Hematopoietic multipotent progenitor cell treated with erythropoietin and hydrocortisone succinate and interleukin-3 and kit ligand, for 4 days (in vitro differentiated cells): ENCODE results near the gene ADCY5.
"Not testable (repeated sequence)": the region's sequence is repeated elsewhere in the genome, so short reads cannot be mapped to it uniquely, and the experiment has no call there.

Experiments
- DNase-seq: peaks from one replicate; pipeline ENCODE4 v3.0.0-alpha.2; 2015

ADCY5 gene

DNA sequence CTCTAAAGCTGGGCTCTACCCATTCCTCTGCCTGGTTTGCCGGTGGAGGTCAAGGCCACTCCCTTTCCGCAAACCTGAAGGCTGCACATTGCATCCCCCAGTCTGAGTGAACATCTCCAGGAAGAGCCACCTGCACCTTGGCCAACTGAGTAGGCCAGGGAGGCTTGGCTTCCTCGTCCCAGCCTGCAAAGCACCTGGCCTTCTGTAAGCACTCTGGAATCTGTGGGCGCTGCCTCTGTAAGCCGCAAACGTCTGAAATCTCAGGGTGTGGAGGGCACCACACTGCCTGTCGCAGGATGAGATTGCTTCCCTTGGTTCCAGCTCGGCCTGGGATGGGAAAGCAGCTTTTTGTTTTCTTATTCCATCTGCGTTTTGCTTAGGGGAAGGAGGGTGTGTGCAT, 165.8 kb downstream of the ADCY5 start:
- no peak for DNase-seq

DNA sequence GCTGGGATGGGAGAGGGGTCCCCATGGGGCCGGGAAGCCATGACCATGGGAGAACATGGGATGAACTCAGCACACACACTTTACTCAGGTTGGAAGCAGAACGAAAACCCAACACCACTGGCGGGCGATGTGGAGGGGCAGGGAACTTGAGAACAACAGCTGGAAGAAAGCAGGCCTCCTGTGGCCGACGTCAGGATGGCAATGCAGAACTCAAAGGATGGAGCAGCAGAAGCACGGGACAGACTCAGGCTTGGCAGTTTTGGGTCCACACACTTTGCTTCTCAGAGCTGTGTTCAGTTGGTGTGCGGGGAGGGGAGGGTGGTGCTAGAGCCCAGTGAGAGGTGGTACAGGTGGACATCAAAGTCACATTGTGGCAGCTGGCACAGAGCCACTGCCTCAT, 166.4 kb downstream of the ADCY5 start:
- no peak for DNase-seq

GRCh38 chr3:123281929-123282328, 167.0 kb downstream of the ADCY5 start:
- DNase-seq: no peak

GRCh38 chr3:123281406-123281805, 167.5 kb downstream of the ADCY5 start:
- DNase-seq: no peak

- DNase-seq: no peak
These were observed 169.8 kb downstream of the ADCY5 start for GRCh38 chr3:123279121-123279520.

GRCh38 chr3:123278446-123278845, 170.4 kb downstream of the ADCY5 start:
- DNase-seq: no peak

GRCh38 chr3:123277106-123277505, 171.8 kb downstream of the ADCY5 start:
- DNase-seq: no peak

- DNase-seq: no peak
These were observed 172.4 kb downstream of the ADCY5 start for GRCh38 chr3:123276346-123277006.

GRCh38 chr3:123275691-123276090, 173.2 kb downstream of the ADCY5 start:
- DNase-seq: no peak

DNA sequence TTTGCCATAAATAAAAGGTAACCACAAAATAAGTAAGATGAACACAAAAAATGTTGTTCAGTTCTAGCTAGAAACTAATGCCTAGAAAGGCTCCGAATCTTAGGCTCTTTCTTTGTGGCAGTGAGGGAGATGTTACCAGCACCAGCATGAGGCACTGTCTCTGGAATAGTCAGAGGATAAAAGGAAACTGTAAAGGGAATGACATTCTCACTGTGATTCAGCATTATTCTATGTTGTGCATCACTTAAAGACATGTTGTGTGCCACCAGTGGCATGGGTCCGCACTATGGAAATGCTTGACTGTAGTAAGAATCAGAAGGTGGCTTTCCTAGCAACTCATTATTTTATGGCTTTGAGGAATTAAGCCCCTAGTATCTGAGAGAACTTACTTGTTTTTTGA, 176.3 kb downstream of the ADCY5 start:
- DNase-seq: no peak

GRCh38 chr3:123271466-123272159, 177.3 kb downstream of the ADCY5 start:
- no peak for DNase-seq

DNA sequence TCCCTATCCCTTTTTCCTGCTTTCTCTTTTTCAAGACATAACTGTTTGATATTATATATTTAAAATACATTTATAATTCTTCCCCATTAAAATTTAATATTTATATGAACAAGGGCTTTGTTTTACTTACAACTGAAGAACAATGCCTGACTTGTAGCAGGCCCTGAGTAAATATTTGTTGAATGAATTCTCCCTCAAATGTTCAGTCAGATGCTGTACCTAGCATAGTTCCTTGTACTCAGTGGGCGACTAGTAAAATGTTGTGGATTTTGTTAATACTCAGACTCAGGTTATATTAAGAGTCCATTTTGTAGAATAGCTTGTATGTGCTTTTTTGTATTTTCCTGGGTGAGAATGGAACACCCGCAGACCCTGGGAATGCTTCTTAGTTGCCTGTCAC, 178.1 kb downstream of the ADCY5 start:
- no peak for DNase-seq

DNA sequence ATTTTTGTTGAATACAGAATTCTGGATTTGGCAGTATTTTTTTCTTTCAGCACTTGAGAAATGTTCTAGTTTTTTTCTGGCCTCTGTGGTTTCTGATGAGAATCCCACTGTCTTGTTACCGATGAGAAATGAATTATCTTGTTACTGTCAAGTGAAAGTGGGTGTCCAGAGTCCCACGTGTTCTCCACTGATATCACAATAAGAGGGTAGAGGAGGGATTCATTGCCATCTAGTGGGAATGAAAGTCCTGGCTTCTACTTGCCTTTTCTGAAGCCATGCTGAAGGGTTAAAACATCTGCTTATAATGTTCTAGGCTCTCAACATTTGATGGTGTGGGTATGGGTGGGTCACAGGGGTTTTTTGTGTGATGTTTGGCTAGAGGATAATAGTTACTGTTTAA, 181.1 kb downstream of the ADCY5 start:
- DNase-seq: peak; percentile 72

GRCh38 chr3:123263941-123264340, 184.9 kb downstream of the ADCY5 start:
- DNase-seq: no peak

GRCh38 chr3:123262868-123263267, 186.0 kb downstream of the ADCY5 start:
- DNase-seq: no peak

DNA sequence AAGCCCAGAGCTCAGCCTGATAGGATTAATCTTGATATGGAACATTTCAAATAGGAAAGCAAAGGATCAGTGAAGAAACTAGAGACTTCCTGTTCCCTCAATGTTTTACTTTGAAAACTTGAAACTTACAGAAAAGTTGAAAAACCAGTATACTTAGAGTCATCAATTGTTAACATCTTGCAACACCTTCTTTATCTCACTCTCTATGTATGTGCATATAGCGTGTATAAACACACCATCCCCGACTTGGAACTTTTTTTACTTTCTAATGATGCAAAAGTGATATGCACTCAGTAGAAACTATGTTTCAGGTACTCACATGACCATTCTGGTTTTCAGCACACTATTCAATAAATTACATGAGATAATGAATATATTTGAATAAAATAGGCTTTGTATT, 186.7 kb downstream of the ADCY5 start:
- no peak for DNase-seq

DNA sequence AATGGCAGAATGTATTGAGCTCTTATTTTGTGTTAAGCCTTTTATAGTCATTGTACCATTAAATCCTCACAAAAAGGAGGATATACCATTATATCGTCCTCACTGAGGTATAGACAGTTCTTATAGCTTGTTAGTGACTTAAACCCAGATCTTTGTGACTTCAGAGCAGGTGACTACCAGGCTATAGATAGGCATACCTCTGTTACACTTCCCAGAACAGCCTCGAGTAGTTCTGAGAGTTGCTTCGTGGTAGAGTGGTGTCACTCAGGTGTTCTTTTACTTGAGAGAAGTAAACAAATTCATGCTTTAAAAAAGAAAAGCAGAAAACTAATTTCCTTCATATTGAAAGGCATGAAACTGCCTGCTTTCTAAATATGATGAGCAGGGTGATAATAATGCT, 187.2 kb downstream of the ADCY5 start:
- DNase-seq: no peak

DNA sequence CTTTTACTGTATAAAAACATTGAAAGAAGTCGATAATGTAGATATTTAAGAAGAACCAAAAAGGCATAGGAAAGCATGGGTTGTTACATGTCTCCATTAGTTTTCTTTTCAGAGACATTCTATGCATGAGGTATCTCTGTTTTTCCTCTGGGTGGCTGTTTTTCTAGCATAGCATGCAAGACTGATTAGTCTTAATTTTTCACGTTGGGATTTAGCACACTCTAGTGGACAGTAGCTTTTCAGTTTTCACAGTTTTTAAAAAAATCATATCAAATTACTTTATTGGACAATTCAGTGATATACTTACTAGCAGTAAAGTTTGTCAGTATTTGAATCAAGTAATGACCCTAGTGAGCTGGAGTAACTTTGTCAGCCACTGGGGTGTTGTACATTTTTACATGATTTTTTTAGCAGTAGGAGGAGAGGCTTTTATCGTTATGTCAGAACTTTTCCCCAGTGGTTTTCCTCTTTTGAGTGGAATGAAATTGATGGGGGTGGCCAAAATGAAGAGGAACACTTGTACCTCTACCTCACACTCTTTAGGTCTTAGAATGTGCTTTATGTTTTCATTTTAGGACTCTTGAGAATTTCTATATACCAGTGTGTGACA, 190.0 kb downstream of the ADCY5 start:
- DNase-seq: peak; percentile 86

GRCh38 chr3:123258359-123258758, 190.5 kb downstream of the ADCY5 start:
- no peak for DNase-seq

DNA sequence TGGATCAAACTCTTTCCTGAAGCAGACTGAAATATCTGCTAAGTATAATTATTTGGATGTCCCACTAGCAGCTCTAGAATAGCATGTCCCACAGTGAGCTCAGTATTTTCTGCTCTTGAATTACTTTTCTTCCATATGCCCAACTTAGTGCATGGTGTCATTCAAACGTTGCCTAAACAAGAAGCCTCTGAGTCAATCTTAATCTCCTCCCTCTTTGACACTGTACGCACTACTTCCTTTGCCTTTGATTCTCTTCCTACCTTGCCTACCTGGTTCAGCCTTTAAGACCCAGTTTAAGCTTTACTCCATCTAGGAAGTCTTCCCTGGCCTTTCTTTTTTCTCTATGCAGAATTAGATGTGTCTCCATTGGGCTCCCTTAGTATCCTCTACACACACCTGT, 192.6 kb downstream of the ADCY5 start:
- DNase-seq: no peak

GRCh38 chr3:123246866-123247265, 202.0 kb downstream of the ADCY5 start:
- DNase-seq: no peak

- peak; percentile 10 for DNase-seq
These were observed 204.8 kb downstream of the ADCY5 start for GRCh38 chr3:123244128-123244527.

- DNase-seq: peak; percentile 55
These were observed 209.1 kb downstream of the ADCY5 start for GRCh38 chr3:123239756-123240155.

- not testable (repeated sequence) for DNase-seq
These were observed 209.7 kb downstream of the ADCY5 start for GRCh38 chr3:123239186-123239585.
